HCT116 (cell line): ENCODE measurements around the gene FERMT1. TPM values are rescaled to one million over a fixed set of nuclear protein-coding genes. Genes with fewer than 3 reads are reported as not detected.

Experiments used
- ATAC-seq: fragments of 200-7000 bp; cut with Tn5 transposase; 2 replicates; pipeline ENCODE4 v1.9.1; 2020; ENCODE audit warnings: mild to moderate bottlenecking, moderate library complexity
- BruUV-seq: library from RNA; stranded (reverse); fragments of 400-500 nt; replicated peaks from 2 replicates; lab custom pipeline; 2021; lab: Mats Ljungman, UMichigan
- CTCF ChIA-PET: fragments of 300-600 bp; sonication (Branson Sonifier 250); formaldehyde crosslinking; loops from one replicate; lab custom pipeline; 2021; ENCODE audit warnings: antibody characterized with exemption; lab: Charles Lee
- POLR2A ChIA-PET: fragments of 300-600, 350-600 bp; sonication (Branson Sonifier 250); formaldehyde crosslinking; loops from one replicate; lab custom pipeline; 2021; ENCODE audit warnings: antibody characterized with exemption; lab: Charles Lee
- RAD21 ChIA-PET, 2 experiments: fragments of 300-600 bp; sonication (Branson Sonifier 250); formaldehyde crosslinking; loops; one replicate each; lab custom pipeline; 2023; ENCODE audit warnings: low total read pairs in 2 of 2; ENCODE audit not compliant: uncharacterized antibody in 2 of 2, unreplicated experiment in 2 of 2, low non-redundant PET in 1 of 2; lab: Charles Lee
- DNase-seq: peaks from one replicate; pipeline ENCODE4 v3.0.0-alpha.2; 2010; ENCODE audit warnings: low read depth, low spot score
- H2AFZ ChIP-seq: fragments of 200-600 bp; shearing (Covaris generic), sonication (generic); 2 replicates; pipeline ENCODE4 v1.6.1; 2017; ENCODE audit warnings: low read depth, mixed run types, mixed read lengths, antibody characterized with exemption, low read length; ENCODE audit not compliant: poor library complexity, severe bottlenecking
- H3K27ac ChIP-seq: 2 replicates; pipeline ENCODE4 v1.5.1; 2012; ENCODE audit warnings: low read depth, low read length
- H3K27me3 ChIP-seq: fragments of 200-600 bp; sonication (generic); 2 replicates; pipeline ENCODE4 v1.6.1; 2016; ENCODE audit warnings: mixed run types, low read length, mixed read lengths; ENCODE audit not compliant: insufficient read depth
- H3K36me3 ChIP-seq, 2 experiments: fragments of 200-500 bp in 1 of 2; fragments of 200-600 bp in 1 of 2; sonication (Bioruptor generic) in 1 of 2; sonication (generic) in 1 of 2; 2 replicates each; pipeline versions ENCODE4 v1.5.1 to v1.6.1; 2014 to 2016; ENCODE audit warnings: low read length in 2 of 2, inconsistent platforms in 1 of 2, mixed read lengths in 1 of 2, mixed run types in 1 of 2; ENCODE audit not compliant: insufficient read depth in 2 of 2, control insufficient read depth in 1 of 2
- H3K4me1 ChIP-seq, 2 experiments: fragments of 200-600 bp in 1 of 2; sonication (generic) in 1 of 2; 2 replicates each; pipeline versions ENCODE4 v1.5.1 to v1.6.1; 2012 to 2017; ENCODE audit warnings: low read length in 2 of 2, inconsistent platforms in 1 of 2, mild to moderate bottlenecking in 1 of 2, mixed read lengths in 1 of 2, mixed run types in 1 of 2, moderate library complexity in 1 of 2; ENCODE audit not compliant: insufficient read depth in 2 of 2, control insufficient read depth in 1 of 2
- H3K4me2 ChIP-seq: fragments of 200-600 bp; sonication (generic); 2 replicates; pipeline ENCODE4 v1.6.1; 2017; ENCODE audit warnings: mixed run types, low read length, mixed read lengths
- H3K4me3 ChIP-seq, 2 experiments: fragments of 200-600 bp in 1 of 2; sonication (generic) in 1 of 2; replicated peaks in 1 of 2; 2 replicates each; pipeline ENCODE4 v1.5.1; 2011 to 2016; ENCODE audit warnings: low read length in 2 of 2, control low read depth in 1 of 2, low read depth in 1 of 2, mild to moderate bottlenecking in 1 of 2, mixed read lengths in 1 of 2, mixed run types in 1 of 2
- H3K79me2 ChIP-seq: fragments of 200-600 bp; sonication (generic); 2 replicates; pipeline ENCODE4 v1.6.1; 2017; ENCODE audit warnings: mild to moderate bottlenecking, mixed run types, low read length, moderate library complexity, mixed read lengths; ENCODE audit not compliant: insufficient read depth
- H3K9ac ChIP-seq: fragments of 200-600 bp; sonication (generic); 2 replicates; pipeline ENCODE4 v1.6.1; 2016; ENCODE audit warnings: low read length, mixed read lengths
- H3K9me2 ChIP-seq: fragments of 200-600 bp; sonication (generic), shearing (Covaris generic); 2 replicates; pipeline ENCODE4 v1.6.1; 2017; ENCODE audit warnings: mixed run types, mild to moderate bottlenecking, moderate library complexity; ENCODE audit not compliant: insufficient read depth
- H3K9me3 ChIP-seq, 2 experiments: fragments of 200-500 bp in 1 of 2; fragments of 200-600 bp in 1 of 2; sonication (Bioruptor generic) in 1 of 2; sonication (generic) in 1 of 2; 2 replicates each; pipeline ENCODE4 v1.6.1; 2014 to 2017; ENCODE audit warnings: low read length in 2 of 2, mixed read lengths in 2 of 2, inconsistent platforms in 1 of 2, low read depth in 1 of 2, mild to moderate bottlenecking in 1 of 2, mixed run types in 1 of 2, moderate library complexity in 1 of 2; ENCODE audit not compliant: control insufficient read depth in 1 of 2, insufficient read depth in 1 of 2
- H4K20me1 ChIP-seq: fragments of 200-600 bp; sonication (generic), shearing (Covaris generic); 2 replicates; pipeline ENCODE4 v1.6.1; 2017; ENCODE audit warnings: mixed run types, mild to moderate bottlenecking, moderate library complexity; ENCODE audit not compliant: insufficient read depth
- ATF3 ChIP-seq: IDR thresholded peaks from 2 replicates; pipeline ENCODE4 v1.6.1; 2012
- CBX3 ChIP-seq: IDR thresholded peaks from 2 replicates; pipeline ENCODE4 v1.6.1; 2012; ENCODE audit warnings: low read depth
- CEBPB ChIP-seq: IDR thresholded peaks from 2 replicates; pipeline ENCODE4 v1.6.1; 2012; ENCODE audit warnings: low read depth
- CTCF ChIP-seq, 3 experiments: fragments of 200-600 bp in 1 of 3; sonication (generic) in 1 of 3; IDR thresholded peaks in 2 of 3; conservative IDR thresholded peaks in 1 of 3; 2 replicates each; pipeline ENCODE4 v1.5.1; 2012 to 2017; ENCODE audit warnings: low read depth in 2 of 3, low read length in 2 of 3, antibody characterized with exemption in 1 of 3, borderline replicate concordance in 1 of 3, control low read depth in 1 of 3, mild to moderate bottlenecking in 1 of 3, mixed read lengths in 1 of 3, mixed run types in 1 of 3, moderate library complexity in 1 of 3; ENCODE audit not compliant: insufficient read depth in 1 of 3
- EGR1 ChIP-seq: IDR thresholded peaks from 2 replicates; pipeline ENCODE4 v1.6.1; 2012; ENCODE audit warnings: low read depth
- ELF1 ChIP-seq: IDR thresholded peaks from 2 replicates; pipeline ENCODE4 v1.6.1; 2012; ENCODE audit warnings: low read depth, borderline replicate concordance
- EZH2phosphoT487 ChIP-seq: fragments of 200-600 bp; IDR thresholded peaks from 2 replicates; pipeline ENCODE4 v1.6.1; 2018; ENCODE audit warnings: antibody characterized with exemption, borderline replicate concordance
- FOSL1 ChIP-seq: IDR thresholded peaks from 2 replicates; pipeline ENCODE4 v1.6.1; 2012; ENCODE audit warnings: low read depth
- POLR2A ChIP-seq: IDR thresholded peaks from 2 replicates; pipeline ENCODE4 v1.7.0; 2011; ENCODE audit warnings: borderline replicate concordance; ENCODE audit not compliant: insufficient read depth, insufficient read length; ENCODE audit errors: extremely low read depth
- POLR2AphosphoS5 ChIP-seq: IDR thresholded peaks from 2 replicates; pipeline ENCODE4 v1.6.1; 2011; ENCODE audit warnings: mild to moderate bottlenecking, low read depth, low read length, moderate library complexity
- RAD21 ChIP-seq: IDR thresholded peaks from 2 replicates; pipeline ENCODE4 v1.6.1; 2012; ENCODE audit warnings: low read depth, mild to moderate bottlenecking
- REST ChIP-seq: IDR thresholded peaks from 2 replicates; pipeline ENCODE4 v1.6.1; 2012; ENCODE audit warnings: low read depth
- SP1 ChIP-seq: IDR thresholded peaks from 2 replicates; pipeline ENCODE4 v1.6.1; 2012; ENCODE audit warnings: low read depth
- TCF7L2 ChIP-seq: IDR thresholded peaks from 2 replicates; pipeline ENCODE4 v1.7.0; 2011; ENCODE audit warnings: borderline replicate concordance, inconsistent platforms; ENCODE audit not compliant: insufficient read depth, insufficient read length; ENCODE audit errors: extremely low read depth
- YY1 ChIP-seq: IDR thresholded peaks from 2 replicates; pipeline ENCODE4 v1.6.1; 2011; ENCODE audit warnings: low read length, low read depth, moderate library complexity, mild to moderate bottlenecking; ENCODE audit not compliant: insufficient replicate concordance; ENCODE audit errors: extremely low read depth
- ZFX ChIP-seq: fragments of 450-650 bp; IDR thresholded peaks from 2 replicates; pipeline ENCODE4 v1.6.1; 2017
- ZNF274 ChIP-seq: fragments of 200-500 bp; sonication (Bioruptor generic); IDR thresholded peaks from 2 replicates; pipeline ENCODE4 v1.6.1; 2014; ENCODE audit warnings: mild to moderate bottlenecking, low read depth, low read length, inconsistent platforms
- intact Hi-C: fragments of 100-400 bp; cut with micrococcal nuclease; formaldehyde crosslinking; loops from 2 replicates; pipeline ENCODE4 v1.10.0; 2022
- total RNA-seq: library from RNA; stranded (reverse); gene quantifications from one replicate; pipeline ENCODE4 v1.2.1, GENCODE V29; 2021; ENCODE audit not compliant: unreplicated experiment

The FERMT1 gene
- total RNA-seq, 1 experiment from 2014 or later, result 34.9 TPM

- TF ChIP-seq ATF3 (no peak), FOSL1 (no peak), ZNF274 (no peak), RAD21 (no peak), TCF7L2 (no peak), EGR1 (no peak), SP1 (no peak), CTCF (IDR thresholded peaks at IDR 0.05 in 2 of 3, conservative IDR thresholded peaks at IDR 0.05 in 1 of 3; ENCODE audit: borderline replicate concordance in 1 of 3, insufficient read depth in 1 of 3, low read depth in 2 of 3, low read length in 2 of 3) (no peak), YY1 (no peak)
These were observed 7.2 kb upstream of the FERMT1 start (continued) for GRCh38 chr20:6130045-6130444.

- CTCF ChIA-PET, result interaction anchor here (2.1 kb wide), 1 partner anchor 13 kb away, joined by 5 read pairs; no protein-coding TSS in a partner anchor
- no TSS peak for BruUV-seq
- H3K9ac ChIP-seq, result no peak overlapping the region
- no peaks in the 10 kb centered on the region for H3K9me3 ChIP-seq
- RAD21 ChIA-PET, result no interaction called here
- no peaks in the 10 kb centered on the region for H4K20me1 ChIP-seq
- H3K4me3 ChIP-seq, result no peak overlapping the region
- POLR2A ChIA-PET, result no interaction called here
- no peak overlapping the region for H3K27ac ChIP-seq
- H3K27me3 ChIP-seq, result no peaks in the 10 kb centered on the region
- no peak overlapping the region for H3K4me2 ChIP-seq
- no peaks in the 10 kb centered on the region for H3K36me3 ChIP-seq
- no peak for ATAC-seq
- no peaks in the 10 kb centered on the region for H3K9me2 ChIP-seq
- DNase-seq, result no peak
- peaks cover 9 to 21% of the 10 kb centered on the region in 2 experiments for H3K4me1 ChIP-seq
- no peak overlapping the region for H2AFZ ChIP-seq
- no peaks in the 10 kb centered on the region for H3K79me2 ChIP-seq
- intact Hi-C loops, result no loop called here
- TF ChIP-seq POLR2A (no peak), CEBPB (no peak), CTCF (IDR thresholded peaks at IDR 0.05 in 2 of 3, conservative IDR thresholded peaks at IDR 0.05 in 1 of 3; ENCODE audit: borderline replicate concordance in 1 of 3, insufficient read depth in 1 of 3, low read depth in 2 of 3, low read length in 2 of 3) (no peak), ELF1 (no peak), ATF3 (no peak), EZH2phosphoT487 (no peak), REST (no peak), CBX3 (no peak), RAD21 (no peak), TCF7L2 (no peak), FOSL1 (no peak), POLR2AphosphoS5 (no peak), ZFX (no peak)
These were observed 5.0 kb upstream of the FERMT1 start for GRCh38 chr20:6127825-6128224.
